ENCODE results near the gene PFKP. TPM values are rescaled to one million over a fixed set of nuclear protein-coding genes. Genes with fewer than 3 reads are reported as not detected.

Gene PFKP
- polyA plus RNA-seq, 2 of the 4 experiments (the other 2 are of a cell fraction): 164 to 279 TPM

GRCh38 chr10:3100856-3101640 lies 33.7 kb downstream of the PFKP start:
- peaks cover 85% of the 10 kb centered on the region for H3K4me1 ChIP-seq
- peak overlapping the region; percentile 92 to 99; a peak in 5 of 6 replicates for H3K27ac ChIP-seq
- ChIA-PET CTCF (interaction anchor here (1.1 to 3.4 kb wide), 5 partner anchors 11 to 31 kb away, joined by 3 to 20 read pairs (median 7); no protein-coding TSS in a partner anchor), POLR2A (interaction anchor here (0.8 to 1.0 kb wide), 3 partner anchors 9 to 31 kb away, joined by 3 to 4 read pairs (median 3); no protein-coding TSS in a partner anchor)
- no peaks in the 10 kb centered on the region for H3K9me3 ChIP-seq
- FAIRE-seq: no peak
- ATAC-seq: no peak
- no peak overlapping the region for H3K4me3 ChIP-seq
- 91% methylated on average over 31 of the region's 31 CpGs for WGBS (ENCODE audit: missing lambda C conversion rate)
- no peak overlapping the region for H3K4me2 ChIP-seq
- DNase-seq (ENCODE audit: low read depth in 1 of 2, low spot score in 1 of 2): no peak
- TF ChIP-seq JUN (IDR thresholded peaks at IDR 0.05) (no peak), PBX3 (IDR thresholded peaks at IDR 0.05) (no peak), HOXB13 (CRISPR knock-in tag; IDR thresholded peaks at IDR 0.05; ENCODE audit: low read depth) (no peak)

GRCh38 chr10:3102720-3103427 lies 35.5 kb downstream of the PFKP start:
- DNase-seq (ENCODE audit: low read depth in 1 of 2, low spot score in 1 of 2) (peak in 1 of 2 experiments; percentile 82), FAIRE-seq (peak; percentile 32), ATAC-seq (peak in 1 of 2 experiments; percentile 2; a peak in 2 of 6 replicates)
- TF ChIP-seq HDAC2 (IDR thresholded peaks at IDR 0.05) (no peak), E2F6 (IDR thresholded peaks at IDR 0.05; ENCODE audit: borderline replicate concordance, low read depth) (peak; percentile 4; the same call in 1 of the 2 replicates), EP300 (IDR thresholded peaks at IDR 0.05) (peak; percentile 21 to 28; a peak in 1 of 5 replicates), RAD21 (conservative IDR thresholded peaks at IDR 0.05 in 1 of 2, IDR thresholded peaks at IDR 0.05 in 1 of 2) (no peak), EHF (CRISPR knock-in tag; IDR thresholded peaks at IDR 0.05) (0 out of 2 replicates have a peak, but pooled peaks have one; percentile 17), GATA3 (IDR thresholded peaks at IDR 0.05; ENCODE audit: borderline replicate concordance) (no peak), JUN (IDR thresholded peaks at IDR 0.05) (0 out of 5 replicates have a peak, but pooled peaks of 1 of the 2 experiments have one; percentile 23), USF2 (IDR thresholded peaks at IDR 0.05) (no peak), MAX (IDR thresholded peaks at IDR 0.05) (peak; percentile 52), HOXB5 (CRISPR knock-in tag; IDR thresholded peaks at IDR 0.05) (peak; percentile 56; the same call in 1 of the 2 replicates), HOXB13 (CRISPR knock-in tag; IDR thresholded peaks at IDR 0.05; ENCODE audit: low read depth) (peak; percentile 78; the same call in 1 of the 2 replicates), POLR2AphosphoS2 (conservative IDR thresholded peaks at IDR 0.05; ENCODE audit: low read length) (no peak), FOXS1 (CRISPR knock-in tag; IDR thresholded peaks at IDR 0.05) (0 out of 2 replicates have a peak, but pooled peaks have one; percentile 52), FOSL2 (IDR thresholded peaks at IDR 0.05) (no peak), FOSL2 (CRISPR knock-in tag; IDR thresholded peaks at IDR 0.05) (peak; percentile 25; the same call in 1 of the 2 replicates), FOSB (CRISPR knock-in tag; IDR thresholded peaks at IDR 0.05) (peak; percentile 25; the same call in 1 of the 2 replicates)
- 37% methylated on average over 19 of the region's 19 CpGs for WGBS (ENCODE audit: missing lambda C conversion rate)
- ChIA-PET CTCF (interaction anchor here (1.0 to 3.4 kb wide), 5 partner anchors 10 to 57 kb away, joined by 3 to 20 read pairs (median 5); no protein-coding TSS in a partner anchor), POLR2A (no interaction called here)
- Histone ChIP-seq H3K4me2 (peak overlapping the region; percentile 66), H3K27ac (peak overlapping the region; percentile 86 to 92), H3K9me3 (no peaks in the 10 kb centered on the region), H3K4me3 (no peak overlapping the region), H3K4me1 (peaks cover 82% of the 10 kb centered on the region)

- Histone ChIP-seq H3K4me2 (peak overlapping the region; percentile 66), H3K4me3 (no peak overlapping the region), H3K4me1 (peaks cover 82% of the 10 kb centered on the region), H3K27ac (peak overlapping the region; percentile 86 to 92), H3K9me3 (no peaks in the 10 kb centered on the region)
- no peak for DNase-seq (ENCODE audit: low read depth in 1 of 2, low spot score in 1 of 2)
- WGBS (ENCODE audit: missing lambda C conversion rate): 96% methylated on average over 30 of the region's 30 CpGs
- ChIA-PET POLR2A (no interaction called here), CTCF (interaction anchor here (1.0 to 3.4 kb wide), 3 partner anchors 13 to 38 kb away, joined by 3 to 20 read pairs (median 5); no protein-coding TSS in a partner anchor)
- ATAC-seq: no peak
- no peak for FAIRE-seq
- TF ChIP-seq RFX5 (IDR thresholded peaks at IDR 0.05) (no peak), CTCF (IDR thresholded peaks at IDR 0.05) (no peak), MAX (IDR thresholded peaks at IDR 0.05) (no peak), KDM1A (IDR thresholded peaks at IDR 0.05; ENCODE audit: low read depth) (no peak), CEBPB (IDR thresholded peaks at IDR 0.05) (no peak), RNF2 (IDR thresholded peaks at IDR 0.05; ENCODE audit: borderline replicate concordance, low read depth) (no peak), MAFK (IDR thresholded peaks at IDR 0.05; ENCODE audit: partially characterized antibody) (no peak), RAD21 (conservative IDR thresholded peaks at IDR 0.05 in 1 of 2, IDR thresholded peaks at IDR 0.05 in 1 of 2) (no peak), EP300 (IDR thresholded peaks at IDR 0.05) (no peak), E2F6 (IDR thresholded peaks at IDR 0.05; ENCODE audit: borderline replicate concordance, low read depth) (no peak), EHMT2 (IDR thresholded peaks at IDR 0.05; ENCODE audit: low read depth) (no peak)
Observed at GRCh38 chr10:3103646-3104045, 36.3 kb downstream of the PFKP start.

All from A549 (cell line).